ENCODE measurements around the gene SLC41A3.

DNA sequence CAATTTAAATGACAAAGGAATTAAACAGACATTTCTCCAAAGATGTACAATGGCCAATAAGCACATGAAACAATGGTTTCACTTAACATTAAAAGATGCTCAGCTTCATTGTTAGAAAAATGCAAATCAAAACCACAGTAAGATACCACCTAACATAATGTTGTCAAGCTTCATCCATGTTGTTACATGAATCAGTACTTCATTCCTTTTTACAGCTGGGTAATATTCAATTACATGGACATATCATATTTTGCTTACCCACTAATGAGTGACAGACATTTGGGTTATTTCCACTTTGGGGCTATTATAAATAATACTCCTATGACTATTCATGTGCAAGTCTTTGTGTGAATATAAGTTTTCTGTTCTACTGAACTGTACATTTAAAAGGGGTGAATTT lies 7.8 kb downstream of the SLC41A3 start:
- TF ChIP-seq ZFX (IDR thresholded peaks at IDR 0.05; ENCODE audit: borderline replicate concordance), result no peak
- TF ChIP-seq, protein P1, sequence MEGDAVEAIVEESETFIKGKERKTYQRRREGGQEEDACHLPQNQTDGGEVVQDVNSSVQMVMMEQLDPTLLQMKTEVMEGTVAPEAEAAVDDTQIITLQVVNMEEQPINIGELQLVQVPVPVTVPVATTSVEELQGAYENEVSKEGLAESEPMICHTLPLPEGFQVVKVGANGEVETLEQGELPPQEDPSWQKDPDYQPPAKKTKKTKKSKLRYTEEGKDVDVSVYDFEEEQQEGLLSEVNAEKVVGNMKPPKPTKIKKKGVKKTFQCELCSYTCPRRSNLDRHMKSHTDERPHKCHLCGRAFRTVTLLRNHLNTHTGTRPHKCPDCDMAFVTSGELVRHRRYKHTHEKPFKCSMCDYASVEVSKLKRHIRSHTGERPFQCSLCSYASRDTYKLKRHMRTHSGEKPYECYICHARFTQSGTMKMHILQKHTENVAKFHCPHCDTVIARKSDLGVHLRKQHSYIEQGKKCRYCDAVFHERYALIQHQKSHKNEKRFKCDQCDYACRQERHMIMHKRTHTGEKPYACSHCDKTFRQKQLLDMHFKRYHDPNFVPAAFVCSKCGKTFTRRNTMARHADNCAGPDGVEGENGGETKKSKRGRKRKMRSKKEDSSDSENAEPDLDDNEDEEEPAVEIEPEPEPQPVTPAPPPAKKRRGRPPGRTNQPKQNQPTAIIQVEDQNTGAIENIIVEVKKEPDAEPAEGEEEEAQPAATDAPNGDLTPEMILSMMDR (IDR thresholded peaks at IDR 0.05), result no peak

All from 22Rv1 (cell line).